GM18951 (cell line): ENCODE measurements around the gene BTNL2.

Experiments
- POLR2A ChIP-seq: IDR thresholded peaks from 4 replicates; pipeline ENCODE4 v1.6.1; 2011; ENCODE audit warnings: mild to moderate bottlenecking; ENCODE audit not compliant: insufficient read length, insufficient read depth; ENCODE audit errors: extremely low read depth
- in situ Hi-C: fragments of 300-500 bp; cut with MboI; formaldehyde crosslinking; loops from one replicate; pipeline ENCODE4 v1.12.0; 2022; ENCODE audit warnings: low sequenced_read_pairs, mixed read lengths, inconsistent platforms; ENCODE audit not compliant: unreplicated experiment

The BTNL2 gene

GRCh38 chr6:32405656-32406055, 1.3 kb downstream of the BTNL2 start:
- in situ Hi-C loops, result loop anchor here (10.0 kb wide), 1 partner anchor 161 kb away; no protein-coding TSS in a partner anchor
- TF ChIP-seq POLR2A, result no peak

GRCh38 chr6:32402812-32403211, 4.2 kb downstream of the BTNL2 start:
- in situ Hi-C loops, result loop anchor here (10.0 kb wide), 1 partner anchor 158 kb away; no protein-coding TSS in a partner anchor

GRCh38 chr6:32401284-32401963, 5.6 kb downstream of the BTNL2 start:
- in situ Hi-C loops, result loop anchor here (10.0 kb wide), 1 partner anchor 157 kb away; no protein-coding TSS in a partner anchor
- no peak for TF ChIP-seq POLR2A

More at GRCh38 chr6:32402812-32403211, 4.2 kb downstream of the BTNL2 start:
- TF ChIP-seq POLR2A, result no peak

- TF ChIP-seq POLR2A, result no peak
- in situ Hi-C loops, result no loop called here
Observed at GRCh38 chr6:32397252-32397920, 9.6 kb downstream of the BTNL2 start.

GRCh38 chr6:32396028-32396427, 11.0 kb downstream of the BTNL2 start:
- TF ChIP-seq POLR2A, result no peak
- in situ Hi-C loops, result no loop called here

- TF ChIP-seq POLR2A, result no peak
- in situ Hi-C loops, result no loop called here
Observed at GRCh38 chr6:32393665-32394420, 13.1 kb downstream of the BTNL2 start.

- TF ChIP-seq POLR2A, result no peak
- in situ Hi-C loops, result no loop called here
Observed at GRCh38 chr6:32391505-32391904, 15.5 kb downstream of the BTNL2 start.

- in situ Hi-C loops, result no loop called here
- no peak for TF ChIP-seq POLR2A
Observed at GRCh38 chr6:32387589-32388340, 19.2 kb downstream of the BTNL2 start.

GRCh38 chr6:32386040-32386439, 20.9 kb downstream of the BTNL2 start:
- in situ Hi-C loops, result no loop called here
- no peak for TF ChIP-seq POLR2A

GRCh38 chr6:32382757-32383420, 24.1 kb downstream of the BTNL2 start:
- TF ChIP-seq POLR2A, result no peak
- in situ Hi-C loops, result no loop called here

- in situ Hi-C loops, result no loop called here
- TF ChIP-seq POLR2A, result no peak
Observed at GRCh38 chr6:32379545-32379944, 27.4 kb downstream of the BTNL2 start.
